Measurements from ENCODE around the gene SLC27A2. TPM values are rescaled to one million over a fixed set of nuclear protein-coding genes. Genes with fewer than 3 reads are reported as not detected.

Gene SLC27A2
- total RNA-seq, 1 donor from 2014 or later: 2.9 TPM

GRCh38 chr15:50210462-50211157 lies 28.6 kb downstream of the SLC27A2 start:
- Histone ChIP-seq H3K4me3 (no peak overlapping the region), H3K36me3 (no peaks in the 10 kb centered on the region), H3K27ac (no peak overlapping the region), H3K27me3 (ENCODE audit: low read depth) (no peaks in the 10 kb centered on the region), H3K4me1 (no peaks in the 10 kb centered on the region), H3K9me3 (no peaks in the 10 kb centered on the region)
- no peak for ATAC-seq
- DNase-seq: no peak
- intact Hi-C loops (cut with DNase I): no loop called here
- TF ChIP-seq CTCF (IDR thresholded peaks at IDR 0.05): no peak

- ATAC-seq: no peak
- no peak for TF ChIP-seq CTCF (IDR thresholded peaks at IDR 0.05)
- Histone ChIP-seq H3K4me1 (no peaks in the 10 kb centered on the region), H3K4me3 (no peak overlapping the region), H3K27ac (no peak overlapping the region), H3K27me3 (ENCODE audit: low read depth) (no peaks in the 10 kb centered on the region), H3K36me3 (no peaks in the 10 kb centered on the region), H3K9me3 (no peaks in the 10 kb centered on the region)
- DNase-seq: no peak
- intact Hi-C loops (cut with DNase I): no loop called here
Observed at GRCh38 chr15:50218291-50218690, 36.3 kb downstream of the SLC27A2 start.

GRCh38 chr15:50218691-50219090 lies 36.7 kb downstream of the SLC27A2 start:
- ATAC-seq: no peak
- H3K27ac ChIP-seq: no peak overlapping the region
- intact Hi-C loops (cut with DNase I): no loop called here
- H3K27me3 ChIP-seq (ENCODE audit: low read depth): no peaks in the 10 kb centered on the region
- no peak for DNase-seq
- no peaks in the 10 kb centered on the region for H3K4me1 ChIP-seq
- no peak overlapping the region for H3K4me3 ChIP-seq
- no peak for TF ChIP-seq CTCF (IDR thresholded peaks at IDR 0.05)
- H3K36me3 ChIP-seq: no peaks in the 10 kb centered on the region
- H3K9me3 ChIP-seq: no peaks in the 10 kb centered on the region

- no peak for TF ChIP-seq CTCF (IDR thresholded peaks at IDR 0.05)
- no peaks in the 10 kb centered on the region for H3K4me1 ChIP-seq
- H3K27me3 ChIP-seq (ENCODE audit: low read depth): no peaks in the 10 kb centered on the region
- ATAC-seq (no peak), DNase-seq (no peak)
- intact Hi-C loops (cut with DNase I): no loop called here
- H3K36me3 ChIP-seq: no peaks in the 10 kb centered on the region
- no peak overlapping the region for H3K27ac ChIP-seq
- no peaks in the 10 kb centered on the region for H3K9me3 ChIP-seq
- no peak overlapping the region for H3K4me3 ChIP-seq
Observed at GRCh38 chr15:50219820-50220219, 37.8 kb downstream of the SLC27A2 start.

- Histone ChIP-seq H3K27ac (no peak overlapping the region), H3K4me1 (no peaks in the 10 kb centered on the region), H3K4me3 (no peak overlapping the region), H3K9me3 (no peaks in the 10 kb centered on the region), H3K36me3 (no peaks in the 10 kb centered on the region), H3K27me3 (ENCODE audit: low read depth) (no peaks in the 10 kb centered on the region)
- DNase-seq: no peak
- intact Hi-C loops (cut with DNase I): no loop called here
- TF ChIP-seq CTCF (IDR thresholded peaks at IDR 0.05): no peak
- no peak for ATAC-seq
Observed at GRCh38 chr15:50222181-50222580, 40.2 kb downstream of the SLC27A2 start.
